OCI-LY1 (cell line): Measurements from ENCODE around the gene P2RY14.

Experiments used
- H2AFZ ChIP-seq: fragments of 200-600 bp; sonication (generic), shearing (Covaris generic); 2 replicates; pipeline ENCODE4 v1.6.0; 2014; ENCODE audit warnings: antibody characterized with exemption, mild to moderate bottlenecking, low read length
- H3F3A ChIP-seq: fragments of 200-600 bp; sonication (generic), shearing (Covaris generic); 2 replicates; pipeline ENCODE4 v1.6.0; 2014; ENCODE audit warnings: mild to moderate bottlenecking, antibody characterized with exemption, low read length, moderate library complexity; ENCODE audit not compliant: insufficient read depth
- H3K27ac ChIP-seq: fragments of 200-600 bp; sonication (generic); 2 replicates; pipeline ENCODE4 v1.5.1; 2014; ENCODE audit warnings: low read length, mixed run types, mild to moderate bottlenecking, low read depth; ENCODE audit not compliant: poor library complexity, severe bottlenecking
- H3K27me3 ChIP-seq: fragments of 200-600 bp; sonication (generic); 2 replicates; pipeline ENCODE4 v1.6.0; 2014; ENCODE audit warnings: antibody characterized with exemption, mild to moderate bottlenecking, low read length, moderate library complexity; ENCODE audit not compliant: insufficient read depth
- H3K36me3 ChIP-seq: fragments of 200-600 bp; sonication (generic); 2 replicates; pipeline ENCODE4 v1.6.1; 2014; ENCODE audit warnings: mild to moderate bottlenecking, antibody characterized with exemption, low read length, moderate library complexity, mixed read lengths; ENCODE audit not compliant: insufficient read depth
- H3K4me1 ChIP-seq: fragments of 200-600 bp; sonication (generic); 2 replicates; pipeline ENCODE4 v1.5.1; 2014; ENCODE audit warnings: mild to moderate bottlenecking, low read length, moderate library complexity; ENCODE audit not compliant: insufficient read depth, severe bottlenecking
- H3K4me2 ChIP-seq: fragments of 200-600 bp; sonication (generic), shearing (Covaris generic); 2 replicates; pipeline ENCODE4 v1.6.1; 2014; ENCODE audit warnings: low read length
- H3K4me3 ChIP-seq: fragments of 200-600 bp; sonication (generic); 2 replicates; pipeline ENCODE4 v1.5.1; 2014; ENCODE audit warnings: low read length, low read depth, mild to moderate bottlenecking, mixed read lengths; ENCODE audit not compliant: poor library complexity, severe bottlenecking
- H3K79me2 ChIP-seq: fragments of 200-600 bp; shearing (Covaris generic); 2 replicates; pipeline ENCODE4 v1.6.1; 2016; ENCODE audit warnings: mixed run types, low read length, mixed read lengths; ENCODE audit not compliant: insufficient read depth
- H3K9ac ChIP-seq: fragments of 200-600 bp; sonication (generic), shearing (Covaris generic); 2 replicates; pipeline ENCODE4 v1.6.1; 2014; ENCODE audit warnings: mild to moderate bottlenecking, low read length, mixed read lengths
- H3K9me2 ChIP-seq: fragments of 200-600 bp; sonication (generic), shearing (Covaris generic); 2 replicates; pipeline ENCODE4 v1.6.1; 2014; ENCODE audit warnings: low read depth, mild to moderate bottlenecking, low read length, mixed read lengths
- H3K9me3 ChIP-seq: fragments of 200-600 bp; shearing (Covaris generic); 2 replicates; pipeline ENCODE4 v1.6.1; 2014; ENCODE audit warnings: low read length, mixed read lengths
- H4K20me1 ChIP-seq: fragments of 200-600 bp; sonication (generic), shearing (Covaris generic); 2 replicates; pipeline ENCODE4 v1.6.0; 2016; ENCODE audit warnings: mild to moderate bottlenecking, low read length; ENCODE audit not compliant: insufficient read depth
- CTCF ChIP-seq: fragments of 200-600 bp; sonication (generic), shearing (Covaris generic); IDR thresholded peaks from 2 replicates; pipeline ENCODE4 v1.5.1; 2017; ENCODE audit warnings: mild to moderate bottlenecking, antibody characterized with exemption, low read length, moderate library complexity, mixed read lengths
- EZH2 ChIP-seq: fragments of 200-600 bp; sonication (generic), shearing (Covaris generic); IDR thresholded peaks from 2 replicates; pipeline ENCODE4 v1.8.0; 2017; ENCODE audit warnings: borderline replicate concordance, mixed run types, mild to moderate bottlenecking, antibody characterized with exemption, low read length, moderate library complexity, mixed read lengths

The P2RY14 gene

GRCh38 chr3:151200586-151200985 lies 77.8 kb downstream of the P2RY14 start:
- H3K27ac ChIP-seq: no peak overlapping the region
- H3K27me3 ChIP-seq: no peaks in the 10 kb centered on the region
- TF ChIP-seq EZH2 (no peak), CTCF (no peak)
- H3K4me1 ChIP-seq: peaks cover 9% of the 10 kb centered on the region
- H3K4me3 ChIP-seq: no peak overlapping the region
- no peak overlapping the region for H2AFZ ChIP-seq
- no peak overlapping the region for H3K4me2 ChIP-seq
- H3K9me3 ChIP-seq: no peaks in the 10 kb centered on the region
- H3K36me3 ChIP-seq: no peaks in the 10 kb centered on the region
- H3K9ac ChIP-seq: no peak overlapping the region
- no peaks in the 10 kb centered on the region for H3K79me2 ChIP-seq
- H3F3A ChIP-seq: no peaks in the 10 kb centered on the region
- no peaks in the 10 kb centered on the region for H3K9me2 ChIP-seq
- no peaks in the 10 kb centered on the region for H4K20me1 ChIP-seq

- no peaks in the 10 kb centered on the region for H3K9me3 ChIP-seq
- no peaks in the 10 kb centered on the region for H4K20me1 ChIP-seq
- TF ChIP-seq CTCF (no peak), EZH2 (no peak)
- no peaks in the 10 kb centered on the region for H3K36me3 ChIP-seq
- H3K4me2 ChIP-seq: no peak overlapping the region
- no peaks in the 10 kb centered on the region for H3K27me3 ChIP-seq
- H3F3A ChIP-seq: no peaks in the 10 kb centered on the region
- no peak overlapping the region for H2AFZ ChIP-seq
- H3K4me3 ChIP-seq: no peak overlapping the region
- no peak overlapping the region for H3K27ac ChIP-seq
- no peaks in the 10 kb centered on the region for H3K79me2 ChIP-seq
- peaks cover 9% of the 10 kb centered on the region for H3K4me1 ChIP-seq
- H3K9ac ChIP-seq: no peak overlapping the region
- no peaks in the 10 kb centered on the region for H3K9me2 ChIP-seq
Observed at GRCh38 chr3:151199554-151200438, 78.5 kb downstream of the P2RY14 start.

- Histone ChIP-seq H2AFZ (no peak overlapping the region), H3K79me2 (no peaks in the 10 kb centered on the region), H3K9ac (no peak overlapping the region), H3K4me3 (no peak overlapping the region), H3K27me3 (no peaks in the 10 kb centered on the region), H4K20me1 (no peaks in the 10 kb centered on the region), H3F3A (no peaks in the 10 kb centered on the region), H3K4me1 (peaks cover 9% of the 10 kb centered on the region), H3K27ac (no peak overlapping the region), H3K4me2 (no peak overlapping the region), H3K9me3 (no peaks in the 10 kb centered on the region), H3K9me2 (no peaks in the 10 kb centered on the region), H3K36me3 (no peaks in the 10 kb centered on the region)
- TF ChIP-seq EZH2 (no peak), CTCF (no peak)
Observed at GRCh38 chr3:151198849-151199248, 79.5 kb downstream of the P2RY14 start.
